NCI-H69 (cell line): ENCODE results near the gene AK2.
A peak's percentile ranks its signal among the peaks of the same experiment; 100 is the strongest.
"Not testable (repeated sequence)": the region's sequence is repeated elsewhere in the genome, so short reads cannot be mapped to it uniquely, and the experiment has no call there.

Experiments
- DNase-seq: peaks from one replicate; lab custom pipeline; 2025; lab: John Stamatoyannopoulos, UW

The AK2 gene

DNA sequence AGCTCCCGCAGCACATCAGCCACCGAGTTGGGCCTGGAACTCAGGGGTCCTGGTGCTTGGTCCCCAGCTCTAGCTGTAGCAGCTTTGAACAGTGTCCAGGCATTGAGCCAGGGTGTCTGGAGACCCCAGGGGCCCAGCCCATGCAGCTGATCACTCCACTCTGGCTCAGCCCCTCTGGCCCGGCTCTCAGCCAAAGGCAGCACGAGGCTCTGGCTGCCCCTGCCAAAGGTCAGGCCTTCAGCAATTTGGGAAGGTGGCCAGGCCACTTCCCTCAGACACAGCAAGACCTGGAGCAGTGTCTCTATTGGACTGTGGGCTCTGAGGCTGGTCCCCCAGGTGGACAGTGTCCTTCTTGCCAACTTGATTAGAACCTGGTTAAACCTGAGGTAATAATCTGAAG lies 37.7 kb downstream of the AK2 start:
- DNase-seq = no peak

DNA sequence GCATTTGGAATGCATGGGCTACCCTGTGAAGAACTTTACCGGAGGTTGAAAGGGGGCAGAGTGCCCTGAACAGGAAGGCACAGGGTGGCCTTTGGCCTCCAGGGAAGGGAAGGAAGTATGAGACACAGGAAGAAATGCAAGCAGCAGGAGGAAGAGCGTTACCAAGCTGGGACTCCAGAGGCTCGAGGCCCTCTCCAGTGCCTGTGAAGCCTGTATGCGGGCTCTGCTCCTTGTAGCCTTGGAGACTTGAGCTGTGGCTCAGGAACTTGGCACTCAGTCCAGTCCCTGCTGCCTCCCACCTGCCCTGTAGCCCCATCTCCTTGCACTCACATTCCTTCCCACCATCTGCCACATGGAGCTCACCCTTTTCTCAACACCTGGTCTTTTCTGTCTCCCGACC lies 38.6 kb downstream of the AK2 start:
- peak; percentile 4 for DNase-seq

DNA sequence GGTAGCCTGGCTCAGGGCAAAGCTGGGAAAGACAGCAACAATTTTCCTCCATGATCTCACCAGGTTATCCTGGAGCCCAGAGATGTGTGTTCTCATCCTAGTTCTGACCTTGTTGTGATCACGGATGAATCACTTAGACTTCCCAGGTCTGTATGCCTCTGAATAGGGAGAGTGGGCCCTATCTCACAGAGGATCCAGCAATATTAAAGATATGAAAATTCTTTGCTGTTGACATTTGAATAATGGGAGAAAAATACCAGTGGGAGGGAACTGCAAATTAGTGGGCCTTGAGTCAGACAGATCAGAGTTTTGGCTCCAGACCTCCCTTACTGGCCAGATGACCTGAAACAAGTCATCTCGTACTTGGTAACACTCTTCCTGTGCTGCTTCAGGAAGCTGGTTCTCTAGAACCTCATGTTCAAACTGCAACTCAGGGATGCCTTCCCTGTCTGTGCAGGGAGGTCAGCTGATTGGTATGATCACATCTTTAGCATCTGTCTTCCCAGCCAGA lies 39.2 kb downstream of the AK2 start:
- DNase-seq = no peak

DNA sequence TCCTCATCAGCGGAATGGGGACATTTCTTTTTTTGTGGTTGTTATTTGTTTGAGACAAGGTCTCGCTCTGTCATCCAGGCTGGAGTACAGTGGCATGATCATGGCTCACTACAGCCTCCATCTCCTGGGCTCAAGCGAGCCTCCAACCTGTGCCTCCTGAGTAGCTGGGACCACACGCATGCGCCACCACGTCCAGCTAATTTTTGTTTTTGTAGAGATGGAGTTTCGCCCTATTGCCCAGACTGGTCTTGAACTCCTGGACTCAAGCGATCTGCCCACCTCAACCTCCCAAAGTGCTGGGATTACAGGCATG lies 43.4 kb downstream of the AK2 start:
- not testable (repeated sequence) for DNase-seq

- peak; percentile 10 for DNase-seq
Observed at GRCh38 chr1:32992489-32993323, 44.0 kb downstream of the AK2 start.

DNA sequence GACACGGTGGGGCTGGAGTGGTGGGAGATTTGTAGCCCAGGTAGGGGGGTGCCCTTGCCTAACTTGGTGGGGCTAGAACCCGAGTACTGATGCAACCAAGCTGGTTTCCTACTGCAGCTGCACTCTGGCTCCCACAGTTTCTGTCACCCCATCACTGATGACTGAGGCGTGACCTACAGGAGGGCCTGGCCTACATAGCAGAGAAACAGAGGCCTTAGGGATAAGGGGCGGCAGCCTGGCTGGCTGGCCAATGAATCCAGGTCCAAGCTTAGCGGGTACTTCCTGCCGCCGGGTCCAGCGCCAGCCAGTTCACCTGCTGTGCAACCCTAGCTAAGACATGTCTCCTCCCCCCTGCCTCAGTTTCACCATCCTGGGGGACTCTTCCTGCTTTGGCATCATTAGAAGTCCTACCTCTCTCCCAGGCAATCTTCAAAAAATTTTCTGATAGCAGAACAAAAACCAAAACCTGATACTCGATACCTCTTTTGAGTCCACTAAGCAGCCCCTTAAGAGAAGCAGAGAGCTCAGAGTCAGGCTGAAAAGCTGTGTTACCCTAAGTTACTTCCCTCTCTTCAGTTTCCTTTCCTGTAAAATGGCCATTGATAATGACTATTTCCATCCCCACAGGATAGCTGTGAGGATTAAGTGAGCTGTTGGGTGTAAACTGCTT lies 44.7 kb downstream of the AK2 start:
- no peak for DNase-seq

- no peak for DNase-seq
Observed at GRCh38 chr1:32991386-32991785, 45.3 kb downstream of the AK2 start.

GRCh38 chr1:32990887-32991286 lies 45.8 kb downstream of the AK2 start:
- DNase-seq = no peak

DNA sequence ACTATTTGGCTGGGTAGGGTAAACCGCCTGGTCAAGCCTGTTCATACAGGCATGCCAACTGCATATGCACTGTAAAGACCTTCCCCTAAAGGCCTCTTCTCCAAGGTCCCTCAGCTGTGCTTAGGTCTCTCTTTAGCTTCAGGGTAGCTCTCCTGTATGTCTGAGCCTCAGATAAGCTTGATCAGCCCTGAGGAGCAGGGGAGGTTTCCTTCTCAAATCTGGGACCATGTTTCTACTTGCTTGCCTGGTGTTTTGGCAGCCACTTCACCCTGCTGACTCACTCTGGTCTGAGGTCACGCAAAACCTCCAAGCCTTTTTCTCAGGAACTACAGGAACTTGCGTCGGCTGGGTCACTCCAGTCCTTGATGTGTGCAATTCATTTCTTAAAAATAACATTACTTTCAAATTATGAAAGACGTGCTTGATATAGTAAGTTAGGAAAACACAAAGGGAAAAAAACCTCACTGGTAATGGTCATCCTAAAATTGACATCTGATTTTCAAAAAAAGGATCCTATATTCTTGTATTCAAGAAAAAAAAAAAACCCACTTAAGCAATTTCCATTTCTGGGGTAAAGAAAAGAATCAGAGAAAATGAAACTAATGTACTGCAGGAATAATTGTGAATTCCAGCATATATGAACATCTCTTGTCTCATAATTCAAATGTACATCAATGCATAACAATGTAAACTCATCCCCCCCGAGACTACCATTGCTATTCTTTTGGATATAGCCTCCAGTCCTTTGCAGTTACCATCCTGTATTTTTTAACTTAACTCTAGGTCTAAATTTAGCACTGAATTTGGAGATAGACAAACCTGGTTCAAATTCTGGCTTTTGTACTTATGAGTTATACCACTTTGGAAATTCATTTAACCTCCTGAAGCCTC lies 47.3 kb downstream of the AK2 start:
- DNase-seq = no peak

- no peak for DNase-seq
Observed at GRCh38 chr1:32988665-32989064, 48.0 kb downstream of the AK2 start.

- DNase-seq = no peak
Observed at GRCh38 chr1:32985226-32985625, 51.5 kb downstream of the AK2 start.

DNA sequence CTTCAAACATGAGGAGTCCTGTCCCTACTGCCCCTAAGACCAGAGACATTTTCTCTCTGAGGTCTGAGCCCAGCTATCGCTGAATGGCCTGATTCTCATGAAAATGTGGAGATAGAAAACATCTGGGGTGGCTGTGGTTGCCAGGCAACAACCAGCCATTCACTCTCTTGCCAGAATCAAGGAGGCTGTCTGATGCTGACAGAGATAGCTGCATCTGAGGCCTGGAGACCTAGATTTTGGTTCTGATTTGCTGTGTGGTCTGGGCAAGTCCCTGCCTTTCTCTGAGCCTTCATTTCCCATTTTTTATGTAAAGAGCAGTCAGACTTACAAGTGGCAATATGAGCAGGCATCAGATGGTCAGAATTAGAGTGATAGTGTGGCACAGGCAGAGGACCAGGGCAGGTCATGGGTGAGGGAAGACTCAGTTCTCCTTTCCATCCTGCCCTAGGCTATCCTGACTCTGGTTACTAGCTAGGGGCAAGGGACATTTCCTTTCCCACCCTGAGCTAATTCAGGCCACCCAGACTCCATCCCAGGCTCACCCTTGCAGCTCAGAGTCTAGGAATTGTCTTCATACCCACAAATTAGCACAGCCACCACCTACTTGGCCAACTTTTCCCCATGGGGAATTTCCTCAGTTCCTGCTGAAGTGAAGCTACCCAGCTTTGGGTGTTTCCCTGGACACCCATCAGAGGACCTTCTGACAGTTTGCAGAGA lies 52.1 kb downstream of the AK2 start:
- DNase-seq = no peak

DNA sequence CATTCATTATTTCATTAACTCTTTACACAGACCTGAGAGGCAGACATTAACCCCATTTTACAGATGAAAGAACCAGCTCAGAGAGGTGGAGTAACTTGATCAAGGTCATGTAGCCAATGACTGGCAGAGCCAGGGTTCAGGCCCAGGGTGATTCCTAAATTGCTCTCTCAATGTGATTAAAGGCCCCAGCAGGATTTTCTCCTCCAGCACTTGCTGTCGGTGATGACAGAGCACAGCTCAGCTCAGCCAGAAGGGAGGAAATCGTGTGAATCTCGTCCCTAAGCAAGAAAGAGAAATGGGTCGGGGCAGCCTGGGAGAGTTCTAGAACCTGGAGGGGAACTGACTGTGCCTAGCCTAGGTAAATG lies 52.6 kb downstream of the AK2 start:
- DNase-seq = no peak

DNA sequence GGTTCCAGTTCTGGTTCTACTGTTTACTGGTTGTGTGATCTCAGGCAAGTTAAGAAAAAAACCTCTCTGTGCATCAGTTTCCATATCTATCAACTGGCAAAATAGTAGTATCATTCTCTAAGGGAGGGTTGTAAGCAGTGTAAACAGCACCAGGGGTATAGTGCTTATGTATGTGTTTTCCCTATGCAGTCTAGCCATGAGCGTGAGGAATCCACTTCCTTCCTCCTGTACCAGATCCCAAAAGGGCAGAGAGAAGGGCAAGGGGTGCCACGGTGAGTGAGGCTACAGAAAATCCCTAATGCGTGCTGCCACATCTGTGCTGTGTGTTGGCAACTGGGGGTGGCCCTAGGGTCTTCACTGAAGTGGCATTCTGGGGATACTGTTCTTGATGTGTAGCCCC lies 53.7 kb downstream of the AK2 start:
- no peak for DNase-seq

DNA sequence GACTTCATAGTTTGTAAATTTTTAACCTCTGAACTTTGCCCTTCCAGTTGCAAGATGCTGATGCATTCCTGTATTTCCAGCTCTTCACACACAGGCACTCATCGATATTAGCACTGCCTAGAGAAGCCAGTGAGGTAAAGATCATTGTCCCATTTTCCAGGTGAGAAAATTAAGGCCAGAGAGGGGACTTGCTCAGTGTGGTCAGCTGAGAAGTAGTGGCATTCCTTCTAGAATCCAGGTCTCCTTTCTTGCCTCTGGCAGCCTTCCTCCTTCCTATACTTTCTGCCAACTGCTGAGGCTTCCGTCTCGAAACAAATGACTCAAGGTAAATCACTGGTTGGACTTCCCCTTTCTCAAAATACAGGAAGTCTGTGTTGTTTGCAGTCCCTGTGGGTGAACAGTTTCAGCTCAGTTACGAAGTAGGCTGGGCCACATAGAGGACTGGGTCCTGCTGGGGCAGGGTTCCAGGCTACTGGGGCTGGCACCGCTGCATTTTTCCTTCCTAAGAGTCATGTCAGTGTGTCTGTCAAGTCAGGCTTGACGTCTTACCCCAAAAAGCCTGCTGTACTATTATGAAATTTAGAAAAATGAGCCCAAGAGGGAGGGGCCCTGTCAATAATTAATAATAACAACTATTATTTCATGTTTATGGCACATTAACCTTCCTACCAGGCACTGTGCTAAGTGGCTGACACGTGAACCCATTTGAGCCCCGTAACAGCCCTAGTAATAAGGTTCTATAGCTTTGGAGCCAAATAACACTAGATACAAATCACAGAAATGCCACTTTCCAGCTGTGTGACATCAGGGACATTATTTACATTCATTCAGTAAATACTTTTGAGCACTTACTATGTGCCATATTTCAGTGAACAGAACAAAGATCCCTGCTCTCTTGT lies 55.4 kb downstream of the AK2 start:
- DNase-seq = peak; percentile 67

DNA sequence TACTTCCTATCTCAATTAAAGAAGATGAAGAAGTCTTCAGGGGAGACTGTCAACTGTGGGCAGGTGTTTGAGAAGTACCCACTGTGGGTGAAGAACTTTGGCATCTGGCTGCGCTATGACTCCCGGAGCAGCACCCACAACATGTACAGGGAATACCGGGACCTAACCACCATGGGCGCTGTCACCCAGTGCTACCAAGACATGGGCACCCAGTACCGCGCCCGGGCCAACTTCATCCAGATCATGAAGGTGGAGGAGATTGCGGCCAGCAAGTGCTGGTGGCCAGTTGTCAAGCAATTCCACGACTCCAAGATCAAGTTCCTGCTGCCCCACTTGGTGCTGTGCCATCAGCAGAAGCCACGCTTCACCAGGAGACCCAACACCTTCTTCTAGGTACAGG lies 56.6 kb downstream of the AK2 start:
- no peak for DNase-seq

- no peak for DNase-seq
Observed at GRCh38 chr1:32978854-32979253, 57.8 kb downstream of the AK2 start.

- DNase-seq = no peak
Observed at GRCh38 chr1:32977546-32978087, 59.1 kb downstream of the AK2 start.

DNA sequence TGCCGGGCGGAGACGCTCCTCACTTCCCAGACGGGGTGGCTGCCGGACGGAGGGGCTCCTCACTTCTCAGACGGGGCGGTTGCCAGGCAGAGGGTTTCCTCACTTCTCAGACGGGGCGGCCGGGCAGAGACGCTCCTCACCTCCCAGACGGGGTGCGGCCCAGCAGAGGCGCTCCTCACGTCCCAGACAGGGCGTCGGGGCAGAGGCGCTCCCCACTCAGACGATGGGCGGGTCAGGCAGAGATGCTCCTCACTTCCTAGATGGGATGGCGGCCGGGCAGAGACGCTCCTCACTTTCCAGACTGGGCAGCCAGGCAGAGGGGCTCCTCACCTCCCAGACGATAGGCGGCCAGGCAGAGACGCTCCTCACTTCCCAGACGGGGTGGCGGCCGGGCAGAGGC lies 61.6 kb downstream of the AK2 start:
- DNase-seq = not testable (repeated sequence)

DNA sequence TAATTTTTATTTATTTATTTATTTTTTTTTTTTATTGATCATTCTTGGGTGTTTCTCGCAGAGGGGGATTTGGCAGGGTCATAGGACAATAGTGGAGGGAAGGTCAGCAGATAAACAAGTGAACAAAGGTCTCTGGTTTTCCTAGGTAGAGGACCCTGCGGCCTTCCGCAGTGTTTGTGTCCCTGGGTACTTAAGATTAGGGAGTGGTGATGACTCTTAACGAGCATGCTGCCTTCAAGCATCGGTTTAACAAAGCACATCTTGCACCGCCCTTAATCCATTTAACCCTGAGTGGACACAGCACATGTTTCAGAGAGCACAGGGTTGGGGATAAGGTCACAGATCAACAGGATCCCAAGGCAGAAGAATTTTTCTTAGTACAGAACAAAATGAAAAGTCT lies 63.2 kb downstream of the AK2 start:
- DNase-seq = not testable (repeated sequence)
